Mesodermal cell (in vitro differentiated cells): Measurements from ENCODE around the gene RFX1.
"Not testable (repeated sequence)": the region's sequence is repeated elsewhere in the genome, so short reads cannot be mapped to it uniquely, and the experiment has no call there.

Experiments used
- H3K27ac ChIP-seq: 2 replicates; pipeline ENCODE4 v1.7.0; 2013; ENCODE audit warnings: mild to moderate bottlenecking, low read depth, low read length, moderate library complexity; ENCODE audit not compliant: severe bottlenecking
- H3K36me3 ChIP-seq: 2 replicates; pipeline ENCODE4 v1.7.1; 2013; ENCODE audit warnings: mild to moderate bottlenecking, low read length, moderate library complexity; ENCODE audit not compliant: control insufficient read depth, insufficient read depth
- H3K4me1 ChIP-seq: one replicate; pipeline ENCODE4 v1.7.1; 2013; ENCODE audit warnings: mild to moderate bottlenecking, low read length; ENCODE audit not compliant: insufficient read depth, control insufficient read depth, poor library complexity, severe bottlenecking
- H3K4me3 ChIP-seq: 2 replicates; pipeline ENCODE4 v1.7.0; 2013; ENCODE audit warnings: low read length, control low read depth, mild to moderate bottlenecking; ENCODE audit not compliant: insufficient read depth, poor library complexity, severe bottlenecking; ENCODE audit errors: extremely low read depth
- H3K9me3 ChIP-seq: 2 replicates; pipeline ENCODE4 v1.7.1; 2013; ENCODE audit warnings: mild to moderate bottlenecking, low read length, moderate library complexity; ENCODE audit not compliant: control insufficient read depth
- whole genome bisulfite sequencing, 2 experiments: methylation state at CpG; one replicate each; pipeline ENCODE4 v1.1.5; 2013; ENCODE audit warnings: missing lambda C conversion rate in 2 of 2; ENCODE audit not compliant: insufficient coverage in 2 of 2; 5-methylcytosine and 5-hydroxymethylcytosine counted together

The RFX1 gene

DNA sequence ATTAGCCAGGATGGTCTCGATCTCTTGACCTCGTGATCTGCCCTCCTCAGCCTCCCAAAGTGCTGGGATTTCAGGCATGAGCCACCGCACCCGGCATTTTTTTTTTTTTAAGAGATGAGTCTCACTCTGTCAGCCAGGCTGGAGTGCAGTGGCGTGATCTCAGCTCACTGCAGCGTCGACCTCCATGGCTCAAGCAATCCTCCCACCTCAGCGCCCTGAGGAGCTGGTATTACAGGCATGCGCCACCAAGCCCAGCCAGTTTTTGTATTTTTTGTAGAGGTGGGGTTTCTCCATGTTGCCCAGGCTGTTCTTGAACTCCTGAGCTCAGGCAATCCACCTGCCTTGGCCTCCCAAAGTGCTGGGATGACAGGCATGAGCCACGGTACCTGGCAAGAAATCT lies 41.7 kb upstream of the RFX1 start:
- not testable (repeated sequence) for H3K4me1 ChIP-seq
- 99 to 100% methylated on average over 5 to 8 of the region's 10 CpGs for WGBS, 2 experiments

GRCh38 chr19:14042659-14043608 lies 36.8 kb upstream of the RFX1 start:
- H3K36me3 ChIP-seq, H3K4me1 ChIP-seq, H3K4me3 ChIP-seq, H3K9me3 ChIP-seq: not testable (repeated sequence)
- WGBS, 2 experiments = 70 to 72% methylated on average over 9 to 13 of the region's 19 CpGs
- peak overlapping the region; percentile 88 for H3K27ac ChIP-seq

More for the DNA sequence above, 41.7 kb upstream of the RFX1 start:
- peaks cover 16% of the 10 kb centered on the region for H3K36me3 ChIP-seq
- H3K9me3 ChIP-seq, H3K27ac ChIP-seq, H3K4me3 ChIP-seq: not testable (repeated sequence)

DNA sequence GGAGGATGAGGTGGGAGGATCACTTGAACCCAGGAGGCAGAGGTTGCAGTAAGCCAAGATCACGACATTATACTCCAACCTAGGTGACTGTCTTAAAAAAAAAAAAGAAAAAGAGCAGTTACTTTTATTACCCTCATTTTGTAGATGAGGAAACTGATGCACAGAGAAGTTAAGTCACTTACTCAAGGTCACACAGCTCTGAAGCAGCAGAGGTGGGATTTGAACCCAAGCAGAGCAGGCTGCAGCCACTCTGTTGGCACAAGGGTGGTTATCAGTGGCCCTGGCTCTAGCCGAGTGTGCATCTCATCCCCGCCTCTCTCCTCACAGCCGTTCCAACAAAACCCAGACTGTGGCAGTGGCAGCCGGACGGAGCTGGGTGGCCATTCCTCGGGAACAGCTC lies 33.1 kb upstream of the RFX1 start:
- WGBS, 2 experiments = 80 to 93% methylated on average over 3 to 5 of the region's 7 CpGs
- Histone ChIP-seq H3K4me3 (no peak overlapping the region), H3K36me3 (no peaks in the 10 kb centered on the region)

DNA sequence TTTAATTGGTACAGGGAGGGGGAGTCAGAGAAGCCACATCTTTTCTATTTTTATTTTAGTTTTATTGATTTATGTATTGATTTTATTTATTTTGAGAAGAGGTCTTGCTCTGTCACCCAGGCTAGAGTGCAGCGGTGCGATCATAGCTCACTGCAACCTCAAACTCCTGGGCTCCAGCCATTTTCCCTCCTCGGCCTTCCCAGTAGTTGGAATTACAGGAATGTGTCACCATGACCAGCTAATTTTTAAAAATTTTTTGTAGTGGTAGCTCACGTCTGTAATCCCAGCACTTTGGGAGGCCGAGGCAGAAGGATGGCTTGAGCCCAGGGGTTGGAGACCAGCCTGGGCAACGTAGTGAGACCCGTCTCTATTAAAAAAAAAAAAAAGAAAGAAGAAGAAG lies 29.6 kb upstream of the RFX1 start:
- H3K27ac ChIP-seq = no peak overlapping the region
- H3K36me3 ChIP-seq = no peaks in the 10 kb centered on the region
- no peak overlapping the region for H3K4me3 ChIP-seq
- H3K4me1 ChIP-seq = no peaks in the 10 kb centered on the region
- 82 to 93% methylated on average over 3 to 5 of the region's 7 CpGs for WGBS, 2 experiments
- H3K9me3 ChIP-seq = no peaks in the 10 kb centered on the region

More for the DNA sequence above, 33.1 kb upstream of the RFX1 start:
- Histone ChIP-seq H3K27ac (no peak overlapping the region), H3K4me1 (no peaks in the 10 kb centered on the region), H3K9me3 (no peaks in the 10 kb centered on the region)

GRCh38 chr19:14035159-14035558 lies 29.0 kb upstream of the RFX1 start:
- WGBS, 2 experiments = 86 to 91% methylated on average over 10 to 12 of the region's 12 CpGs

DNA sequence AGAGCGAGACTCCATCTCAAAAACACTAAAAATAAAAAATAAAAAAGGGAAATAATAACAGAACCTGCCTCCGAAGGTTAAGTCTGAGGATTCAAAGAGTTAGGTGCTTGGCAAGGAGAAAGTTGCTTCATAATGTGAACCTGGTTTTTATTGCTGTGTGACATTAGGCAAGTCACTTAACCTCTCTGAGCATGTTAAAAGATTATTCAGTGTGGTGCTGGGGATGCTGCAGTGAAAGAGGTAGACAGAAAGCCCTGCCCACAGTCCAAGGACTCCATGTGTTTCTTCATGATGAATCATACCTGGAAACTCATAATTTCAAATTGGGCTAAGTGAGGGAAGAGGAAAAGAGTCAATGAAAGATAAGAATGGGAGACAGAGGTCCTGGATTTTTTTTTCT lies 27.8 kb upstream of the RFX1 start:
- no peak overlapping the region for H3K27ac ChIP-seq
- H3K4me1 ChIP-seq = no peaks in the 10 kb centered on the region
- WGBS, 2 experiments = 100% methylated on average over 1 of the region's 2 CpGs
- H3K9me3 ChIP-seq = no peaks in the 10 kb centered on the region
- H3K4me3 ChIP-seq = no peak overlapping the region
- no peaks in the 10 kb centered on the region for H3K36me3 ChIP-seq

More at GRCh38 chr19:14035159-14035558, 29.0 kb upstream of the RFX1 start:
- H3K9me3 ChIP-seq, H3K4me3 ChIP-seq, H3K4me1 ChIP-seq, H3K27ac ChIP-seq, H3K36me3 ChIP-seq: not testable (repeated sequence)

DNA sequence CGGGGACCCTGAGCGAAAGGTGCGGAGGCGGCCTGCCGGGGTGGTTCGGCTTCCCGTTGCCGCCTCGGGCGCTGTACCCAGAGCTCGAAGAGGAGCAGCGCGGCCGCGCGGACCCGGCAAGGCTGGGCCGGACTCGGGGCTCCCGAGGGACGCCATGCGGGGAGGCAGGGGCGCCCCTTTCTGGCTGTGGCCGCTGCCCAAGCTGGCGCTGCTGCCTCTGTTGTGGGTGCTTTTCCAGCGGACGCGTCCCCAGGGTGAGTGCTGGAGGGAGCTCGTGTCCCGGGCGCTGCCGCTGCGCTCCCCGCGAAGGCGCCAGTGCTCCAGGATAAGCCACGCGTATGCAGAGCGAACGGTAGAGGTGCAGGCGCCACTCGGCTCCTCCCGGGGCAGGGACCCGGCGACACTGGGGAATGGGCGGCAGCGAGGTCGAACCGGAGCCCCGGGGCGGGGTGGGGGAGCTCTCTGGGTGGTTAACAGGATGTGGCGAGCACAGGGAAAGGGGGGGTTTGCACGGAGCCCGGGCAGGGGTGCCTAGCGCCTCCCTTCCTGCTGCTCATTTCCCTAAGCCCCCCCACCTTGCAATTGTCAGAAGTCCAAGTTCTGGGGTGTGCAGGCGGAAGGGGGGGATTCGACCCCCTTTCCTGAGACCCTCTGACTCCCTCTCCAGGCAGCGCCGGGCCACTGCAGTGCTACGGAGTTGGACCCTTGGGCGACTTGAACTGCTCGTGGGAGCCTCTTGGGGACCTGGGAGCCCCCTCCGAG lies 25.8 kb upstream of the RFX1 start, which contains the start of gene IL27RA:
Gene IL27RA, plus strand, starts transcription at position 44 of the 762 bp plus-strand sequence. Its CDS starts 111 bp downstream, at position 155.
- Histone ChIP-seq H3K4me1 (no peaks in the 10 kb centered on the region), H3K36me3 (no peaks in the 10 kb centered on the region), H3K27ac (no peak within 1 kb of the TSS), H3K4me3 (peak within 1 kb of the TSS; percentile 69), H3K9me3 (no peaks in the 10 kb centered on the region)
- WGBS, 2 experiments = 0 to 1% methylated on average over 43 to 44 of the region's 63 CpGs

DNA sequence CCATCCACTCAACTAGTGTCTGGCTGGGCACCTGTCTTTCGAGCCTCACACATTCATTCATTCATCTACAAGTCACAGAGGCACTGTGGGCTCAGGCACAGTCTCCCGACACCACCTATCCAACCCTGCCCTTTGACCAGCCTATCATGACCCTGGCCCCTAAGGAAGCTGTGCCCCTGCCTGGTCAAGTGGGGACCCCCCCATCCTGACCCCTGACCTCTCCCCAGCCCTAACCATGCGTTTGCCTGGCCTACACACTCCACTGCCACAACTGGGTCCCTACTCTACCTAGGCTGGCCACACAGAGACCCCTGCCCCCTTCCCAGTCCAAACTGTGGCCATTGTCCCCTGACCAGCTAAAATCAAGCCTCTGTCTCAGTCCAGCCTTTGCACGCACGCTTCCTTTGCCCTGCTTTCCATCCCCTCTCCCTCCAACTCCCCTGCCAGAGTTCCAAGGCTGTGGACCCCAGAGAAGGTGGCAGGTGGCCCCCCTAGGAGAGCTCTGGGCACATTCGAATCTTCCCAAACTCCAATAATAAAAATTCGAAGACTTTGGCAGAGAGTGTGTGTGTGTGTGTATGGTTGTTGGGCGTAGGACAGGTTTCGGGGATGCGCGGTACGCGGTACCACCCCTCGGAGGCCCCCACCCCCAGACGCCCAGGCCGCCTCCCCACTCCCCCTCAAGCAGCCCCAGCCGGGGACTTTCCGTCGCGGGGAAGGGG lies 25.0 kb upstream of the RFX1 start:
- Histone ChIP-seq H3K36me3 (no peaks in the 10 kb centered on the region), H3K27ac (no peak overlapping the region), H3K9me3 (no peaks in the 10 kb centered on the region), H3K4me1 (no peaks in the 10 kb centered on the region), H3K4me3 (peak overlapping the region; percentile 69)
- 36 to 42% methylated on average over 9 to 13 of the region's 20 CpGs for WGBS, 2 experiments

- Histone ChIP-seq H3K9me3 (no peaks in the 10 kb centered on the region), H3K4me1 (no peaks in the 10 kb centered on the region), H3K4me3 (no peak overlapping the region), H3K27ac (no peak overlapping the region), H3K36me3 (no peaks in the 10 kb centered on the region)
- 90 to 96% methylated on average over 4 of the region's 4 CpGs for WGBS, 2 experiments
These were observed 22.8 kb upstream of the RFX1 start for GRCh38 chr19:14028901-14029300.

GRCh38 chr19:14027856-14028450 lies 21.8 kb upstream of the RFX1 start, which contains the start of gene RLN3:
Gene RLN3, plus strand, starts transcription at chr19:14028148. Its CDS starts 57 bp downstream, at chr19:14028205.
- H3K4me3 ChIP-seq = no peak within 1 kb of the TSS
- H3K27ac ChIP-seq = no peak within 1 kb of the TSS
- H3K4me1 ChIP-seq = no peaks in the 10 kb centered on the region
- H3K9me3 ChIP-seq = no peaks in the 10 kb centered on the region
- WGBS, 2 experiments = 87 to 89% methylated on average over 19 to 24 of the region's 24 CpGs
- no peaks in the 10 kb centered on the region for H3K36me3 ChIP-seq
